Stimulated activated CD4-positive, alpha-beta T cell treated with anti-CD3 and anti-CD28 coated beads, Interleukin-4, amount 100 ng/mL, for 48 hours (primary cell): ENCODE measurements around the gene RABIF.
"Not testable (repeated sequence)": the region's sequence is repeated elsewhere in the genome, so short reads cannot be mapped to it uniquely, and the experiment has no call there.

ENCODE experiments used
- DNase-seq, 2 donors: peaks; one replicate each; pipeline ENCODE4 v3.0.0-alpha.2; 2020; ENCODE audit warnings: low read depth in 2 of 2

Gene RABIF

DNA sequence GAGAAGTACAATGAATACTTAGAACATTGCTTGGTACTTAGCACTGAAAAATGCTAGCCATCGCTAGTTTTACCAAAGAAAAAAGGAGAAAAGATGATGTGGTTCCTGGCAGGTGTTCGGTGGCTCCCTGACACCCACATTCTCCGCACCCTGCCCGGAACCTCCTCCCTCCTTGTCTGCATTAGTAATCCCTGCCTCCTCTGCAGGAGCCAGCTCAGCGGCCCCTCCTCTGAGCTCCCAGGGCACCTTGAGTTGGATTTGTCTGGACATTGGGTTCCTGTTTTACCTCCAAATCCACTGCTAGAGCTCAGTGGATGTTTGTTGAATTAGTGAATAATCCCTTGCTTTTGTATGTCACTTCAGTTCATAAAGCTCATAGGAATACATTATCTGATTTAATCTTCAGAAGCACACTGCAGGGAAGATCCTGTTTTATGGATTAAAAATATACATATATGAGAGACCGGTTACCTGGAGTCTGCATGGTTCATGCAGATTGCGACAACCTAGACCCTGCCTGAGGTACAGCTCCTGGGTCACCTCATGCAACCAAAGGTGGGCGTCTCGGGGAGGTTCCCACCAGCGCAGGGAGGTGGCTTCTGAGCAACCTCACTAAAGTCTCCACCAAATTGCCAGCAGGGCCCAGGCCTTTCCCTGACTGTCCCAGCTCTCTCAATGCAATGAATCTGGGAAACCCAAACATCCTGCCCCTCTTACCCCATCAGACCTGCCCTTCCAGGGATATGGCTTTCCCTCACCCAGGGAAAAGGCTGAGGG, 54.0 kb downstream of the RABIF start:
- peak in 1 of 2 donors; percentile 14 for DNase-seq

DNA sequence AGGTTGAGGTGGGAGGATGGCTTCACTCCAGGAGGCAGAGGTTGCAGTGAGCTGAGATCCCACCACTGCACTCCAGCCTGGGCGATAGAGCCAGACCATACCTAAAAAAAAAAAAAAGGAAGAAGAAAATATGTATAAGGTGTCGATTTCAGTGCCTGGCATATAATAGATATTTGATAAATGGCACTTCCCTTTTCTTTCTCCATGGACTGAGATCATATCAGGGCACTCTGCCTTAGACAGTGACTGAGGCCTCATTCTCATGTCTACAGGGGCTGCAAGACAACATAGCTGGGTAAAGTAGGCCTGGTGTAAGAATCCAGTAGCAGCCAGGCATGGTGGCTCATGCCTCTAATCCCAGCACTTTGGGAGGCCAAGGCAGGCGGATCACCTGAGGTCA, 57.0 kb downstream of the RABIF start:
- DNase-seq = no peak

GRCh38 chr1:202829223-202829622, 59.7 kb downstream of the RABIF start:
- not testable (repeated sequence) for DNase-seq
